Neuronal stem cell (in vitro differentiated cells): Measurements from ENCODE around the gene GRIP2.

ENCODE experiments used
- DNase-seq: peaks from one replicate; pipeline ENCODE4 v3.0.0-alpha.2; 2013; ENCODE audit warnings: low spot score
- H2AFZ ChIP-seq: one replicate; pipeline ENCODE4 v1.6.1; 2013; ENCODE audit warnings: mild to moderate bottlenecking, low read length, inconsistent platforms
- H2AK5ac ChIP-seq: 2 replicates; pipeline ENCODE4 v1.6.1; 2013; ENCODE audit warnings: low read depth, mild to moderate bottlenecking, inconsistent platforms, low read length, moderate library complexity, mixed read lengths
- H2BK120ac ChIP-seq: 2 replicates; pipeline ENCODE4 v1.6.1; 2013; ENCODE audit warnings: low read depth, mild to moderate bottlenecking, inconsistent platforms, low read length, moderate library complexity, mixed read lengths
- H2BK12ac ChIP-seq: one replicate; pipeline ENCODE4 v1.6.1; 2013; ENCODE audit warnings: low read length, inconsistent platforms
- H2BK15ac ChIP-seq: 2 replicates; pipeline ENCODE4 v1.6.1; 2013; ENCODE audit warnings: mild to moderate bottlenecking, low read length, inconsistent platforms, mixed read lengths
- H2BK5ac ChIP-seq: one replicate; pipeline ENCODE4 v1.6.1; 2013; ENCODE audit warnings: inconsistent platforms, mild to moderate bottlenecking, low read length, moderate library complexity
- H3K14ac ChIP-seq: one replicate; pipeline ENCODE4 v1.6.1; 2013; ENCODE audit warnings: low read length, inconsistent platforms
- H3K18ac ChIP-seq: 2 replicates; pipeline ENCODE4 v1.6.1; 2013; ENCODE audit warnings: low read length, inconsistent platforms
- H3K23ac ChIP-seq: 2 replicates; pipeline ENCODE4 v1.6.1; 2013; ENCODE audit warnings: low read depth, mild to moderate bottlenecking, mixed read lengths, low read length, inconsistent platforms; ENCODE audit not compliant: poor library complexity
- H3K27ac ChIP-seq: replicated peaks from 3 replicates; pipeline ENCODE4 v1.5.1; 2013; ENCODE audit warnings: low read length, inconsistent platforms
- H3K27me3 ChIP-seq, 3 experiments: 2 replicates each; pipeline ENCODE4 v1.6.1; 2013; ENCODE audit warnings: low read length in 3 of 3, mild to moderate bottlenecking in 2 of 3, inconsistent platforms in 1 of 3, low read depth in 1 of 3, mixed read lengths in 1 of 3, moderate library complexity in 1 of 3; ENCODE audit not compliant: control insufficient read depth in 3 of 3, insufficient read depth in 3 of 3
- H3K36me3 ChIP-seq, 2 donors: replicated peaks in 1 of 2; 2 replicates each; pipeline ENCODE4 v1.6.1; 2013; ENCODE audit warnings: low read length in 2 of 2; ENCODE audit not compliant: control insufficient read depth in 2 of 2, insufficient read depth in 2 of 2
- H3K4ac ChIP-seq: 2 replicates; pipeline ENCODE4 v1.6.1; 2013; ENCODE audit warnings: inconsistent platforms, mild to moderate bottlenecking, low read length, moderate library complexity
- H3K4me1 ChIP-seq, 2 donors: 1 replicate in 1 of 2; 2 replicates in 1 of 2; pipeline ENCODE4 v1.6.1; 2013; ENCODE audit warnings: low read length in 2 of 2, low read depth in 1 of 2; ENCODE audit not compliant: control insufficient read depth in 2 of 2, insufficient read depth in 1 of 2
- H3K4me2 ChIP-seq: one replicate; pipeline ENCODE4 v1.6.1; 2013; ENCODE audit warnings: mild to moderate bottlenecking, low read length, inconsistent platforms; ENCODE audit not compliant: insufficient read depth, poor library complexity, severe bottlenecking
- H3K4me3 ChIP-seq, 2 donors: 2 replicates each; pipeline ENCODE4 v1.5.1; 2013; ENCODE audit warnings: low read length in 2 of 2, mild to moderate bottlenecking in 2 of 2, inconsistent platforms in 1 of 2, moderate library complexity in 1 of 2
- H3K79me1 ChIP-seq: one replicate; pipeline ENCODE4 v1.6.1; 2013; ENCODE audit warnings: low read depth, mild to moderate bottlenecking, inconsistent platforms, low read length, moderate library complexity
- H3K9ac ChIP-seq: one replicate; pipeline ENCODE4 v1.6.1; 2013; ENCODE audit warnings: mild to moderate bottlenecking, low read depth, low read length, inconsistent platforms; ENCODE audit not compliant: poor library complexity
- H3K9me3 ChIP-seq, 2 donors: replicated peaks in 1 of 2; 2 replicates each; pipeline versions ENCODE3 to v1.6.1; 2013; ENCODE audit warnings: low read length in 2 of 2, mild to moderate bottlenecking in 2 of 2, inconsistent platforms in 1 of 2, low read depth in 1 of 2, mixed read lengths in 1 of 2, moderate library complexity in 1 of 2; ENCODE audit not compliant: control insufficient read depth in 2 of 2, insufficient read depth in 1 of 2
- H4K8ac ChIP-seq: one replicate; pipeline ENCODE4 v1.6.1; 2013; ENCODE audit warnings: low read depth, mild to moderate bottlenecking, inconsistent platforms, low read length, moderate library complexity
- H4K91ac ChIP-seq: one replicate; pipeline ENCODE4 v1.6.1; 2013; ENCODE audit warnings: low read length, low read depth, mild to moderate bottlenecking, inconsistent platforms; ENCODE audit not compliant: poor library complexity
- whole genome bisulfite sequencing, 2 donors: extraction: QIAGEN DNeasy Blood & Tissue Kit; methylation state at CpG; one replicate each; pipeline ENCODE4 v1.1.7; 2013; ENCODE audit warnings: missing lambda C conversion rate in 2 of 2, mixed read lengths in 1 of 2; ENCODE audit not compliant: insufficient read length in 2 of 2, insufficient replicate concordance in 1 of 2; ENCODE audit errors: extremely low coverage in 2 of 2; 5-methylcytosine and 5-hydroxymethylcytosine counted together

The GRIP2 gene

GRCh38 chr3:14539384-14539741 lies 779 bp downstream of the GRIP2 start:
- H4K91ac ChIP-seq = no peak overlapping the region
- no peak overlapping the region for H3K4ac ChIP-seq
- peak overlapping the region; percentile 20 for H2BK5ac ChIP-seq
- H3K9me3 ChIP-seq = no peaks in the 10 kb centered on the region
- no peak overlapping the region for H3K4me3 ChIP-seq
- H2BK12ac ChIP-seq = peak overlapping the region; percentile 4
- peak overlapping the region; percentile 74 for H3K23ac ChIP-seq
- no peaks in the 10 kb centered on the region for H3K79me1 ChIP-seq
- H3K4me1 ChIP-seq = peaks cover 6 to 12% of the 10 kb centered on the region in 2 donors
- H3K27ac ChIP-seq = no peak overlapping the region
- H3K18ac ChIP-seq = no peak overlapping the region
- no CpG with 5 or more reads among the region's 4 CpGs for WGBS, 2 donors
- H3K9ac ChIP-seq = no peak overlapping the region
- peak overlapping the region; percentile 4 for H4K8ac ChIP-seq
- no peak overlapping the region for H2AK5ac ChIP-seq
- no peak overlapping the region for H2AFZ ChIP-seq
- peak overlapping the region; percentile 51 for H2BK15ac ChIP-seq
- peaks cover 0 to 46% (median 0%) of the 10 kb centered on the region in 3 experiments for H3K27me3 ChIP-seq
- no peak for DNase-seq
- no peak overlapping the region for H2BK120ac ChIP-seq
- H3K14ac ChIP-seq = no peak overlapping the region
- H3K36me3 ChIP-seq = no peaks in the 10 kb centered on the region
- H3K4me2 ChIP-seq = no peak overlapping the region

- Histone ChIP-seq H3K79me1 (no peaks in the 10 kb centered on the region), H2BK120ac (no peak overlapping the region), H3K36me3 (no peaks in the 10 kb centered on the region), H2BK5ac (no peak overlapping the region), H3K23ac (no peak overlapping the region), H3K4me1 (peaks cover 6 to 12% of the 10 kb centered on the region in 2 donors), H3K27ac (no peak overlapping the region), H3K9me3 (no peaks in the 10 kb centered on the region), H3K4me3 (no peak overlapping the region), H2BK15ac (no peak overlapping the region), H3K18ac (no peak overlapping the region), H3K4ac (no peak overlapping the region), H2BK12ac (no peak overlapping the region), H4K91ac (no peak overlapping the region), H2AFZ (no peak overlapping the region), H4K8ac (no peak overlapping the region), H2AK5ac (no peak overlapping the region), H3K4me2 (no peak overlapping the region), H3K27me3 (peaks cover 0 to 50% (median 0%) of the 10 kb centered on the region in 3 experiments), H3K9ac (no peak overlapping the region), H3K14ac (no peak overlapping the region)
- no CpG with 5 or more reads among the region's 3 CpGs for WGBS, 2 donors
- no peak for DNase-seq
Measured at GRCh38 chr3:14538451-14539088, 1.6 kb downstream of the GRIP2 start.

DNA sequence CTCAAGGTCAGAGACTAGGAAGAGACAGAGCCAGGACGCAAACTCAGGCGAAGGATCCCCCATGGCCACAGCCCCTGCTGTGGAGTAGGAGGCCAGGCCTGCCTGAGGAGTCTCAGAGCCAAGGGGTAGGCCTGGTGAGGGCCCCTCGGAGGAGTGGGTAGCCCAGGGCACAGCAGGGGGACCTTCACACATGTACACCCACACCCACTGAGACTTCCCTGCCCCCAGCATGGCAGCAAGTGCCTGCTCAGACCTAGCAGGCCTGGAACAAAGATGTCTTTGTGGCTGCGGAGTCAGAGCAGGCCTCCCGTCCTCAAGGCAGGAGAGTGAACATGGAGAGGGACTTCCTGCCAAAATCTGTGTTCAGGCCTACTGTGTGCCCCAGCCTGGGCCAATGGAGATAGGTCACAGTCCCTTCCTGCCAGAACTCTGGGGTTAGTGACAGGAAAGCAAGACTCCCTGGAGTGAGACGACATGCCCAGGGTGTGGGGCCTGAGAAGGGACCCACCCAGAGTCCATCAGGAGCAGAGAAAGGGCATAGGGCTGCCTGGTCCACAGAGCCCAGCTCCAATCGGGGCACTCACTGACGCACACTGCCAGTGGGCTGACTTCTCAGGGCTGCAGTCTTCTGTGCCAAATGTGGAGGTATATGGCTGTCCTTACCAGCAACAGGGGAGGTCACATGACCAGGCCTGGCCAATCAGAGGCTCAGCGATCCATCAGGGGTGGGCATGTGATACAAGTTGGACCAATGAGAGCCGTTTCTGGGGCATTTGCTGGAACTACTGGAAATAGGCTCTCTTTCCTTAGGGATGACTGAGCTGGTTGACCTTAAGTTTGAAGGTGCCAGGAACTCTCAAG lies 2.3 kb downstream of the GRIP2 start:
- H4K91ac ChIP-seq = no peak overlapping the region
- H2BK12ac ChIP-seq = no peak overlapping the region
- H3K27me3 ChIP-seq = peaks cover 0 to 53% (median 0%) of the 10 kb centered on the region in 3 experiments
- no peaks in the 10 kb centered on the region for H3K9me3 ChIP-seq
- H3K36me3 ChIP-seq = no peaks in the 10 kb centered on the region
- H2AFZ ChIP-seq = peak overlapping the region; percentile 60
- no peak overlapping the region for H2BK15ac ChIP-seq
- H3K14ac ChIP-seq = no peak overlapping the region
- WGBS, 2 donors = no CpG with 5 or more reads among the region's 10 CpGs
- H2AK5ac ChIP-seq = peak overlapping the region; percentile 32
- H3K79me1 ChIP-seq = no peaks in the 10 kb centered on the region
- H3K23ac ChIP-seq = peak overlapping the region; percentile 57
- H2BK120ac ChIP-seq = no peak overlapping the region
- no peak overlapping the region for H3K4ac ChIP-seq
- H3K9ac ChIP-seq = no peak overlapping the region
- peak overlapping the region; percentile 78 for H3K18ac ChIP-seq
- no peak overlapping the region for H3K4me2 ChIP-seq
- H3K4me1 ChIP-seq = peaks cover 6 to 12% of the 10 kb centered on the region in 2 donors
- no peak for DNase-seq
- no peak overlapping the region for H4K8ac ChIP-seq
- H3K4me3 ChIP-seq = no peak overlapping the region
- H3K27ac ChIP-seq = no peak overlapping the region
- H2BK5ac ChIP-seq = no peak overlapping the region
